ENCODE measurements around the gene RFX8.
"Not testable (repeated sequence)": the region's sequence is repeated elsewhere in the genome, so short reads cannot be mapped to it uniquely, and the experiment has no call there.

RFX8 gene

DNA sequence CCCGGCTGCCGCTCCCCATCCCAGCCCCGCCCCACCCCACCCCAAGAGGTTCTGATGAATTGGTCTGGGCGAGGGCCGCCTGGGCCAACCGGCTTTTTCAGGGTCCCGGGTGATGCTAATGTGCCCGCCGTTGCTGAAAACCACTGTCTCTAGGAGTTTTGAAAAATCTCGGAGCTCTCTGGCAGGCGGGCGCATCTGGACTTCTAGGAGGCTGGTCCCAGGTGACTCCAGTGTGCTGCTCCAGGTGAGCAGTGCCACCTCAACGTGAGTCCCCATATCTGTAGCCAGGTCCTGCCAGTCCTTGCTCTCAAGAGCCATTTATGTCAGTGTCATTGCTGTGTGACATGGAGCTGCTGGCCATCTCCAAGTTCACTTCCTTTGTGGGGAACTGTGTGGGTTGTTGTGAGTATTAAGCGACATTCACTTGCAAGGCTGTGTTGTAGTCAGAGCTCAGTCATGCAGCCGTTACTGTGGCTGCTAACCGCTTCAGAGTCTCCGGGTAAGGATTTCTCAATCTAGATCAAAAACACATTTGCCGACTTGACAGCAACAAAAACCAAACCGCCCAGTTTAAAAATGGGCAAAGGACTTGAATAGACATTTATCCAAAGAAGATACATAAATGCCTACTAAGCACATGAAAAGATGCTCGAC, at the start of gene RFX8:
Gene RFX8, minus strand, starts transcription at position 382 of the 654 bp plus-strand sequence. CDS start 8,264 bp downstream, outside the sequence.
- DNase-seq: peak; percentile 63

DNA sequence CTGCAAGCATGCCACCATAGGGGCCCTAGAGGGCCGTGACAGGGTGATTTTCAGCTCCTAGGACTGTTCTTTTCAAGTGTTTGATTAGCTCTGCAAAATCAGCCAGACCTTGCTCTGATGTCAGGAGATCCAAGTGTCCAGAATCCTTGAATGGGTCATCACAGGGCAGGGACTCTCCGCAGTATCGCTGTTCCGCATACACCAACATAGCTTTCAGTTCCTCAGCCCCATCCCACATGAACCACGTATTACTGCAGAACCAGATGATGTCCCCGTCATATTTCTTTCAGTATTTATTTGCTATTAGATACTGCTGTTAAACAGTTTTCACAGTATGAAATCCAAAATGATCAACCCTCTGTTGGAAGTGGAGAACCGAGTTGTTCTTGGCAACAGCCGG, 46.6 kb upstream of the RFX8 start:
- no peak for DNase-seq

DNA sequence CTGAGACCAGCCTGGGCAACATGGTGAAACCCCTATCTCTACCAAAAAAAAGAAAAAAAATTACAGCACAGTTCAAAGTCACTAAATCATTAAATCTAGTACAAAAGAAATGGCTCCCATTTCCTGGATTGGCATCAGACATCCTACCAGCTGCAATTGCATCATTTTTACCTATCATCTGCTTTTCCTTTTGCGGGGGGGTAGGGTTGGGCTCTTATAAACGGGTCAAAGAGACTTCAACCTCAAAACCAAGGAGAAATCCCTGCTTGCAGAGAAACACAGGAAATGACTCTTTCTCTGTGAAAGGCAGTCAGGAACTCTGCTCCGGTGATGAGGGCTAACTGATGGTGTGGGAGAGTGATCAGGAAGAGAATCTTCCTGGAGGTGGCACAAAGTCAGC, 45.3 kb upstream of the RFX8 start:
- no peak for DNase-seq

DNA sequence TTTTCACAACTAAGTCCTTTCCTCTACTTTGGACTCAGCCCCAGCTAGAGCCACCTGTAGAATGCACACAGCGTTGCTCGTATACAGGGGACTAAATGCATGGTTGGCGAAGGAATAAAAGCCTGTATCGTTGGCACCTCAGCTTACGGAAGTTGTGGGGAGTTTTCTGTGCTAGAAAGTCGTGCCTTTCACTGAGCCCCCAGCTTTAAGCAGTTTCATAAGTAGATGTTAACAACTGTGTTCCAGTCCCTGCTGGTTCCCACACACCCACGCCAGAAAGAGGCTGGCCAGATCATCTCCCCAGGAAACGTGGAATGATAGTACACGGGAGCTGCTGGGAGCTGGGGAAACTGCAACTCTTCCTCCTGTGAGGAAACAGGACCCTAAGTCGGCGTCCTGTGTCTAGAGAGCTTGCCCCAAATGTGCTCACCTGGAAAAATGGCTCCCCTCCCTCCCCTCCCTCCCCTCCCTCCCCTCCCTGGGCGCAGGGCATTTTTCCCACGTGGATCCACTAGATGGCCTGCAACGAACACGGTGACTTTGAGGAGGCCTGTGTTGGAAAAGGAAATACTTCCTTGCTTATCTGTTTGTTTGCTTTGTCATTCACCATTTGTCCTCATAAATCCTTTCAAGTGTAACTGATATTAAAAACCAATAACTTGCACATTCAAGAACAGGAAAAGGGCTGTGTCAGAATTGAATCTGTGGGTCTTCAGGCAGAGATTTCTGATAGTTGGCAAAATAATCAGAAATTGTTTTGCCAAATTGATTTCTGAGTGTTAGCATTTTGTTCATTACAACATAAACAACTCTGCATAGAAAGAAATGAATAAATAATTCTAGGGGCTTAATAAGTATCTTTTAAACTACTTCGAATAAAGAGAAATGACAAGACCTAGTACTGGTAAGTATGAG, 43.9 kb upstream of the RFX8 start:
- no peak for DNase-seq

DNA sequence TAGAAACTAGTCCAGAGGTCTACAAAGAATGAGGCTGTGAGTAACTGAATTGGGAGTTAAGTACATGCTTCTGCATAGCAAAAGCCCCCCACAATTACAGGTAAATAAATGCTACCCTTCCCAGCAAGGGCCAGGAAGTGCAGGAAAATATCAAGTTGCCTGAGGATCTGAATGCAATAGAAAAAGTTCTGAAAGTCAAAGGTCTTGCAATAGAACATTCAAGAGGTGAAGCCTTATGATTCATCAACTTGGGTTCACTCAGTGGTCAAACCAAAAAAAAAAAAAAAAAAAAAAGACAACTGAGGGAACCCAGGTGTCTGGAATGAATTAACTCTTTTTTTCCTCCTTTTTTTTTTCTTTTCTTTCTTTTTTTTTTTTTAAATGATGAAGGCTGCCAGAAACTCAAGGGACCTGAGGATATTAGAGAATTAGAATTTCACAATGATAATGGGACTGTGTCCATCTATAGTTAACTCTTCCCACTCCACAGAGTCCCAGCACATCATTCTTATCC, 42.9 kb upstream of the RFX8 start:
- DNase-seq: no peak

DNA sequence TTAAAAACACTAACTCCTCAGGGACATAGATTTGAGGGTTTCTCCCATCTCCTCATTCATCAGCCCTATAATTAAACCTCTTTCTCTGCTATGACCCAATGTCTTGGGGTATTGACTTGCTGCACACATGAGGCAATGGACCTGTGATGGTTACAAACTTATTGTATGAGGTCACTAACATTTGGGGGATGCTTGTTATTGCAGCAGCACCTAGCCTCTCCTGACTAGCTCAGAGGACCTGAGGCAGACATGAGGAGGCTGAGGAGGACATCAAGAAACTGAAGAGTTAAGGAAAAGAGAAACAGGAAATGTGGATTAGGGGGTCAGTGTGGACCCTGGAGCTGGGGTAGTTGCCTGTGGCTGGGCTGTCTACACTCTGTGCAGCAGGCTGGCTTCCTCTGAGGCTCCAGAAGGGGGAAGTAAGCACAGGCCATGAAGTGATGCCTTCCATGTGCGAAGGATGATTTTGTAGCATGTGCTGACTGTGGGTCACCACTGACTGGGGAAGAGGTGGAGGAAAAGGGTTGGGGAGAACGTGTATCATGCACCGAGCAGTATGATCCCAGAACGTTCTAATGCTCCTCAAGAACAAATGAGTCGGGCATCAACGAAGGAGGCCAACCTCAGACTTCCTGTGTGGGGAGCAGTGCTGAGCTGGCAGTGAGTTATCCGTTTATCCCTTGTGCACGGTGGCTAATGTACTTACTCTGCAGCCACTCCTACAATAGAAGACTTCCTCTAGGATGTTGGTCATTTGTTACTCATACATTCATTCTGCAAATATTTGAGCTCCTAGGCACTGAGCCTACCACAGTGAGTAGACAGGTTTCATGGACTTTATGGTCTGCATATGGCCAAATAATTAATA, 42.1 kb upstream of the RFX8 start:
- DNase-seq: peak; percentile 40

DNA sequence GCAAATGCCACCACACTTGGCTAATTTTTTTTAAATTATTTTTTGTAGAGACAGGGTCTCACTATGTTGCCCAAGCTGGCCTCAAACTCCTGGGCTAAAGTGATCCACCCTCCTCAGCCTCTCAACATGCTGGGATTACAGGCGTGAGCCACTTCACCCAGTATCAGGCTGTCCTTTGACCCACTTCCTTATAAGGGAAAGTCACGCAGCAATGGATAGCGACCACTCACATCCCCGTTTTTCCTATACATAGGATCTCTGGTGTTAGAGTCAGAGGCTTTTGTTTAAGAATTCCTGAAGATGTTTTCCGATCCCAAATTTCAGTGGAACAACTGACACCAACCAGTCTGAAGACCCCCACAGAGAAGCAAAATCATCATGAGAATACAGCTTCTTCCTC, 41.4 kb upstream of the RFX8 start:
- DNase-seq: no peak

- no peak for DNase-seq
Observed at GRCh38 chr2:101515477-101515876, 40.6 kb upstream of the RFX8 start.

DNA sequence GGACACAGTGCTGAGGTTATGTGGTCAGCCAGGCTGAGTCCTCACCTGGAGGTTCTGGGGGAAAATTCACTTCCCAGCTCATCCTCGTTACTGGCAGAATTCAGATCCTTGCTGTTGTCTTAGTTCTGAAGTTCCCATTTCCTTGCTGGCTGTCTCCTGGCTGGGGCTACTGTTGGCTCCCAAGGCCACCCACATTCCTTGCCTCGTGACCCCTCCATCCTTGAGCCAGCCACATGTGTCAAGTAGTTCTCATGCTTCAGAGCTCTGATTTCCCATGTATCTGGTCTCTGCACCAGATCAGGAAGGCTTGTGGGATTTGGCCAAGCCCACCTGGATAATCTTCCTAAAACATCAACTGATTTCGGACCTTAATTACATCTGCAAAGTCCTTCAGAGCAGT, 38.1 kb upstream of the RFX8 start:
- DNase-seq: no peak

DNA sequence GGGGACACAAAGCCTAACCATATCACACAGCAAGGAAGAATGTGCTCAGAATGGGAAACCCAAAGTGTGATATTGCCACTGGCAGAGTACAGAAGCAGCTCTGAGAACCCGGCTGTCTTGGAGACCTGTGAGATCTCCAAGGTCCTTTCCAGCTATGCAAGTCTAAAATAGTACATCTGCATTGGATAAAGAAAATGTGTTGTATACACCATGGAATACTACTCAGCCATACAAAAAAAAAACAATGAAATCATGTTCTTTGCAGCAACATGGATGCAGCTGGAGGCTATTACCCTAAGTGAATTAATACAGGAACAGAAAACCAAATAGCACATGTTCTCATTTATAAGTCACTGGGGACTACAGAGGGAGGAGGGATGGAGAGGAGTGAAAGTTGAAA, 36.5 kb upstream of the RFX8 start:
- no peak for DNase-seq

DNA sequence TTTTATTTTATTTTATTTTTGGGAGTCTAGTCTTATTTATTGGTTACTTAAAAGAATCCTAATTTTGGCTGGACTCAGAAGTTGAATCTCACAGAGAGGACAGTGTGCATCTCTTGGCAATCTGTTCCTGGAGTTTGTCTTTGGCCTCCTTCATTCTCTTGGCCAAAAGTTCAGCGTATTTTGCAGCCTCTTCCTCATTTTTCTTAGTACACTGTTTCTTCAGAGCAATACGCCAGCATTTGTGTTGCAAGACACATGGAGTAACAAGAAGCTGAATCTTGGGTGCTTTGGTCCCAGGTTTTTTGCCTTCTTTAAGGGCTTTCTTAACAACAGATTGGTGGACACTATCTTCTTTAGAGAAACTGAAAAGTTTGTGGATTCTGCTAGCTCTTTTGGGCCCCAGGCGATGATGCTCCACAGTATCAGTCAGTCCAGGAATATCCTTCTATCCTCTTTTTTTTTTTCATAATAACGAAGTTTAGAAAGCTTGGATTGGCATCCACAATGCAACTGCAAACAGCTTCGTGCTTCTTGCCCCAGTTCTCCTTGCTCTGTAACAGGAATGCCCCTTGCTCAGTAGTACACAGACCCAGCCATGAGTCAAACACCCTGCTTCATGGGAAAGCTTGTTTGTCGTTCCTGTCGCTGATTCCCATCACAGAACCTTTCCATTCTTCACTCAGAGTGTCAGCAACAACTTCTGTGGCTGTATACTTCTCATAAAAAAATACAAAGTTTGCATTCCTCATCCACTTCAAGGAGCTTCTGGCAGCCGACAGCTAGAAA, 34.8 kb upstream of the RFX8 start:
- DNase-seq: no peak

- no peak for DNase-seq
Observed at GRCh38 chr2:101508636-101509035, 33.7 kb upstream of the RFX8 start.

- DNase-seq: not testable (repeated sequence)
Observed at GRCh38 chr2:101505276-101505675, 30.4 kb upstream of the RFX8 start.

GRCh38 chr2:101504744-101505143, 29.8 kb upstream of the RFX8 start:
- not testable (repeated sequence) for DNase-seq

DNA sequence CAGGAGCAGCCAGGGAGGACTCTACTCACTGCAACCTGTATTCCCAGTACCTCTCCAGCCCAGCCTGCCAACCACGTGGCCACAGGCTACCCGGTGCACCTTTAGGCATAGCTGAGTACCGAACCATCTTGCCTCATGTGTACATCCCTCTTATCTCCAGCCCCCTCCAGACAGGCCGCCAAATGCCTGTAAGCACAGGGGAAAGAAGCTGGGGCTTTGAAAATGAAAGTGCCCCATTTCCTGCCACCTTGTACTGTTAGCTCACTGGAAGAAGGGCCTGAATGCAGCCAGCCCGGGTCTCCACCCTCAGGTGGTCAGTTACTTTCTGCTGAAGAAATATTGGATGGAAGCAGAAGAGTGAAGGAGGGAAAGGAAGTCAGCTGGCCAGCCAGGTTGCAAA, 27.2 kb upstream of the RFX8 start:
- peak; percentile 7 for DNase-seq

GRCh38 chr2:101501443-101501842, 26.5 kb upstream of the RFX8 start:
- no peak for DNase-seq

- DNase-seq: no peak
Observed at GRCh38 chr2:101500860-101501259, 25.9 kb upstream of the RFX8 start.

- no peak for DNase-seq
Observed at GRCh38 chr2:101500180-101500579, 25.3 kb upstream of the RFX8 start.

- DNase-seq: no peak
Observed at GRCh38 chr2:101496279-101496678, 21.4 kb upstream of the RFX8 start.

DNA sequence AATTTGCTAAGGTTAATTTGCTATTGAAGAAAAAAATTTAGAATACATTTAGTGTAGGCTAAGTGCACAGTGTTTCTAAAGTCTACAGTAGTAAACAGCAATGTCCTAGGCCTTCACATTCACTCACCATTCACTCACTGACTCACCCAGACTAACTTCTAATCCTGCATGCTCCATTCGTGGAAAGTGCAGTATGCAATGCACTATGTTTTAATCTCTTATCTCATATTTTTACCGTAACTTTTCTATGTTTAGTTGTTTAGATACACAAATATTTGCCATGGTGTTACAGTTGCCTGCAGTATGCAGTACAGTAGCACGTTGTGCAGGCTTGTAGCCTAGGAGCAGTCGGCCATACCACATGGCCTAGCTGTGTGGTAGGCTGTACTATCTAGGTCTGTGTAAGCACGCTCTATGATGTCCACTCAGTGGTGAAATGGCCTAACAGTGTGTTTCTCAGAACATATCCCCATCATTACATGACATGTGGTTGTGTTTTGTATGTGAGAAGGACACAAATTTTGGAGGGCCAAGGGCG, 18.1 kb upstream of the RFX8 start:
- no peak for DNase-seq

DNA sequence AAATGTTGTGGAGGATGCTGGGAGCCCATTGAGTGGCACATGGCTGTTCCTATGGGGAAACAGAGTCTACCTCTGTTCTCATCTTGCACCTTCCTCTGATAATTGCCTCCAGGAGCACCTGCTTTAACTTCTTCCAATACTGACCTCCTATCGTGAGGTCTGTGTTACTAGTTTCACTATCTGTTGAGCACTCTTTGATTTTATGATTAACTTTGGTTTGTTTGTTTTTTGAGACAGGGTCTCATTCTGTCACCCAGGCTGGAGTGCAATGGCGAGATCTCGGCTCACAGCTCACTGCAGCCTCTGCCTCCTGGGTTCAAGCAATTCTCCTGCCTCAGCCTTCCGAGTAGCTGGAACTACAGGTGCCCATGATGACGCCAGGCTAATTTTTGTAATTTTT, 12.1 kb upstream of the RFX8 start:
- no peak for DNase-seq

DNA sequence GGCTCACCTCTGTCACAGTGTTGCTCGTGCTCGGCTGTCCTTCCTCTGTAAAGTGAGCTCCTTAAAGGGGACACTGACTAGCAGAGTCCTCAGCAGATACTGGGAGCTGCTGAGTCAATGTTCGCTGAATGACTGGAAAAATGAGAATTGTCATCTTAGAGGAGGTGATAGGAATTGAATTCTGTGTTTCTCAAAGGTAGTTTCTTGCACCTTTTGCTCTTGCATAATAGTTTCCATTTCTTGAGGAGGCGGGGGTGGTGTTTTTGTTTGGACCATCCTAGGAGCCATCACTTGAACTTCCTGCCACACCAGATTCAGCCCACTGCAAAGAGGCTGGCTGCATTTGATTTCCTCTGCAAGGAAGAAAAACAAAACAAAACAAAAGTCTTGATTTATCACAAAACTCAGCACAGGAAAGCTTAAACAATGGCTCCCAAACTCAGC, 11.4 kb upstream of the RFX8 start:
- DNase-seq: peak; percentile 22
